HCT116 (cell line): Measurements from ENCODE around the gene SLC24A3. TPM values are rescaled to one million over a fixed set of nuclear protein-coding genes. Genes with fewer than 3 reads are reported as not detected.

Experiments used
- ATAC-seq: fragments of 200-7000 bp; cut with Tn5 transposase; 2 replicates; pipeline ENCODE4 v1.9.1; 2020; ENCODE audit warnings: mild to moderate bottlenecking, moderate library complexity
- BruUV-seq: library from RNA; stranded (reverse); fragments of 400-500 nt; replicated peaks from 2 replicates; lab custom pipeline; 2021; lab: Mats Ljungman, UMichigan
- CTCF ChIA-PET: fragments of 300-600 bp; sonication (Branson Sonifier 250); formaldehyde crosslinking; loops from one replicate; lab custom pipeline; 2021; ENCODE audit warnings: antibody characterized with exemption; lab: Charles Lee
- POLR2A ChIA-PET: fragments of 300-600, 350-600 bp; sonication (Branson Sonifier 250); formaldehyde crosslinking; loops from one replicate; lab custom pipeline; 2021; ENCODE audit warnings: antibody characterized with exemption; lab: Charles Lee
- RAD21 ChIA-PET, 2 experiments: fragments of 300-600 bp; sonication (Branson Sonifier 250); formaldehyde crosslinking; loops; one replicate each; lab custom pipeline; 2023; ENCODE audit warnings: low total read pairs in 2 of 2; ENCODE audit not compliant: uncharacterized antibody in 2 of 2, unreplicated experiment in 2 of 2, low non-redundant PET in 1 of 2; lab: Charles Lee
- DNase-seq: peaks from one replicate; pipeline ENCODE4 v3.0.0-alpha.2; 2010; ENCODE audit warnings: low read depth, low spot score
- H2AFZ ChIP-seq: fragments of 200-600 bp; shearing (Covaris generic), sonication (generic); 2 replicates; pipeline ENCODE4 v1.6.1; 2017; ENCODE audit warnings: low read depth, mixed run types, mixed read lengths, antibody characterized with exemption, low read length; ENCODE audit not compliant: poor library complexity, severe bottlenecking
- H3K27ac ChIP-seq: 2 replicates; pipeline ENCODE4 v1.5.1; 2012; ENCODE audit warnings: low read depth, low read length
- H3K27me3 ChIP-seq: fragments of 200-600 bp; sonication (generic); 2 replicates; pipeline ENCODE4 v1.6.1; 2016; ENCODE audit warnings: mixed run types, low read length, mixed read lengths; ENCODE audit not compliant: insufficient read depth
- H3K36me3 ChIP-seq, 2 experiments: fragments of 200-500 bp in 1 of 2; fragments of 200-600 bp in 1 of 2; sonication (Bioruptor generic) in 1 of 2; sonication (generic) in 1 of 2; 2 replicates each; pipeline versions ENCODE4 v1.5.1 to v1.6.1; 2014 to 2016; ENCODE audit warnings: low read length in 2 of 2, inconsistent platforms in 1 of 2, mixed read lengths in 1 of 2, mixed run types in 1 of 2; ENCODE audit not compliant: insufficient read depth in 2 of 2, control insufficient read depth in 1 of 2
- H3K4me1 ChIP-seq, 2 experiments: fragments of 200-600 bp in 1 of 2; sonication (generic) in 1 of 2; 2 replicates each; pipeline versions ENCODE4 v1.5.1 to v1.6.1; 2012 to 2017; ENCODE audit warnings: low read length in 2 of 2, inconsistent platforms in 1 of 2, mild to moderate bottlenecking in 1 of 2, mixed read lengths in 1 of 2, mixed run types in 1 of 2, moderate library complexity in 1 of 2; ENCODE audit not compliant: insufficient read depth in 2 of 2, control insufficient read depth in 1 of 2
- H3K4me2 ChIP-seq: fragments of 200-600 bp; sonication (generic); 2 replicates; pipeline ENCODE4 v1.6.1; 2017; ENCODE audit warnings: mixed run types, low read length, mixed read lengths
- H3K4me3 ChIP-seq, 2 experiments: fragments of 200-600 bp in 1 of 2; sonication (generic) in 1 of 2; replicated peaks in 1 of 2; 2 replicates each; pipeline ENCODE4 v1.5.1; 2011 to 2016; ENCODE audit warnings: low read length in 2 of 2, control low read depth in 1 of 2, low read depth in 1 of 2, mild to moderate bottlenecking in 1 of 2, mixed read lengths in 1 of 2, mixed run types in 1 of 2
- H3K79me2 ChIP-seq: fragments of 200-600 bp; sonication (generic); 2 replicates; pipeline ENCODE4 v1.6.1; 2017; ENCODE audit warnings: mild to moderate bottlenecking, mixed run types, low read length, moderate library complexity, mixed read lengths; ENCODE audit not compliant: insufficient read depth
- H3K9ac ChIP-seq: fragments of 200-600 bp; sonication (generic); 2 replicates; pipeline ENCODE4 v1.6.1; 2016; ENCODE audit warnings: low read length, mixed read lengths
- H3K9me2 ChIP-seq: fragments of 200-600 bp; sonication (generic), shearing (Covaris generic); 2 replicates; pipeline ENCODE4 v1.6.1; 2017; ENCODE audit warnings: mixed run types, mild to moderate bottlenecking, moderate library complexity; ENCODE audit not compliant: insufficient read depth
- H3K9me3 ChIP-seq, 2 experiments: fragments of 200-500 bp in 1 of 2; fragments of 200-600 bp in 1 of 2; sonication (Bioruptor generic) in 1 of 2; sonication (generic) in 1 of 2; 2 replicates each; pipeline ENCODE4 v1.6.1; 2014 to 2017; ENCODE audit warnings: low read length in 2 of 2, mixed read lengths in 2 of 2, inconsistent platforms in 1 of 2, low read depth in 1 of 2, mild to moderate bottlenecking in 1 of 2, mixed run types in 1 of 2, moderate library complexity in 1 of 2; ENCODE audit not compliant: control insufficient read depth in 1 of 2, insufficient read depth in 1 of 2
- H4K20me1 ChIP-seq: fragments of 200-600 bp; sonication (generic), shearing (Covaris generic); 2 replicates; pipeline ENCODE4 v1.6.1; 2017; ENCODE audit warnings: mixed run types, mild to moderate bottlenecking, moderate library complexity; ENCODE audit not compliant: insufficient read depth
- ZFX ChIP-seq: fragments of 450-650 bp; IDR thresholded peaks from 2 replicates; pipeline ENCODE4 v1.6.1; 2017
- intact Hi-C: fragments of 100-400 bp; cut with micrococcal nuclease; formaldehyde crosslinking; loops from 2 replicates; pipeline ENCODE4 v1.10.0; 2022
- total RNA-seq: library from RNA; stranded (reverse); gene quantifications from one replicate; pipeline ENCODE4 v1.2.1, GENCODE V29; 2021; ENCODE audit not compliant: unreplicated experiment
- TF ChIP-seq, protein P1 (sequence below): IDR thresholded peaks from 2 replicates; pipeline ENCODE4 v1.6.1; 2012; ENCODE audit warnings: low read depth

Gene SLC24A3
- total RNA-seq, 1 experiment from 2014 or later, result not detected

- no TSS peak for BruUV-seq
- no peak for DNase-seq
- no peaks in the 10 kb centered on the region for H3K9me2 ChIP-seq
Observed at GRCh38 chr20:19284400-19285178, 72.1 kb downstream of the SLC24A3 start.

More at GRCh38 chr20:19284400-19285178, 72.1 kb downstream of the SLC24A3 start:
- no peak for ATAC-seq
- intact Hi-C loops, result no loop called here
- POLR2A ChIA-PET, result no interaction called here
- H3K9ac ChIP-seq, result no peak overlapping the region
- no peaks in the 10 kb centered on the region for H3K79me2 ChIP-seq
- peaks cover 0 to 3% of the 10 kb centered on the region in 2 experiments; a peak in 1 of 4 replicates for H3K9me3 ChIP-seq
- TF ChIP-seq, protein P1, sequence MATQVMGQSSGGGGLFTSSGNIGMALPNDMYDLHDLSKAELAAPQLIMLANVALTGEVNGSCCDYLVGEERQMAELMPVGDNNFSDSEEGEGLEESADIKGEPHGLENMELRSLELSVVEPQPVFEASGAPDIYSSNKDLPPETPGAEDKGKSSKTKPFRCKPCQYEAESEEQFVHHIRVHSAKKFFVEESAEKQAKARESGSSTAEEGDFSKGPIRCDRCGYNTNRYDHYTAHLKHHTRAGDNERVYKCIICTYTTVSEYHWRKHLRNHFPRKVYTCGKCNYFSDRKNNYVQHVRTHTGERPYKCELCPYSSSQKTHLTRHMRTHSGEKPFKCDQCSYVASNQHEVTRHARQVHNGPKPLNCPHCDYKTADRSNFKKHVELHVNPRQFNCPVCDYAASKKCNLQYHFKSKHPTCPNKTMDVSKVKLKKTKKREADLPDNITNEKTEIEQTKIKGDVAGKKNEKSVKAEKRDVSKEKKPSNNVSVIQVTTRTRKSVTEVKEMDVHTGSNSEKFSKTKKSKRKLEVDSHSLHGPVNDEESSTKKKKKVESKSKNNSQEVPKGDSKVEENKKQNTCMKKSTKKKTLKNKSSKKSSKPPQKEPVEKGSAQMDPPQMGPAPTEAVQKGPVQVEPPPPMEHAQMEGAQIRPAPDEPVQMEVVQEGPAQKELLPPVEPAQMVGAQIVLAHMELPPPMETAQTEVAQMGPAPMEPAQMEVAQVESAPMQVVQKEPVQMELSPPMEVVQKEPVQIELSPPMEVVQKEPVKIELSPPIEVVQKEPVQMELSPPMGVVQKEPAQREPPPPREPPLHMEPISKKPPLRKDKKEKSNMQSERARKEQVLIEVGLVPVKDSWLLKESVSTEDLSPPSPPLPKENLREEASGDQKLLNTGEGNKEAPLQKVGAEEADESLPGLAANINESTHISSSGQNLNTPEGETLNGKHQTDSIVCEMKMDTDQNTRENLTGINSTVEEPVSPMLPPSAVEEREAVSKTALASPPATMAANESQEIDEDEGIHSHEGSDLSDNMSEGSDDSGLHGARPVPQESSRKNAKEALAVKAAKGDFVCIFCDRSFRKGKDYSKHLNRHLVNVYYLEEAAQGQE, result no peak
- no peak for TF ChIP-seq ZFX
- TF ChIP-seq, all 23 proteins: peak for 0
- Histone ChIP-seq H3K36me3 (no peaks in the 10 kb centered on the region), H3K4me3 (no peak overlapping the region), H3K27me3 (no peaks in the 10 kb centered on the region), H3K4me2 (no peak overlapping the region), H3K4me1 (no peaks in the 10 kb centered on the region), H3K27ac (no peak overlapping the region), H4K20me1 (no peaks in the 10 kb centered on the region), H2AFZ (no peak overlapping the region)
- RAD21 ChIA-PET, result no interaction called here
- CTCF ChIA-PET, result no interaction called here
